ENCODE results near the gene TAF12.
"Not testable (repeated sequence)": the region's sequence is repeated elsewhere in the genome, so short reads cannot be mapped to it uniquely, and the experiment has no call there.

Gene TAF12

DNA sequence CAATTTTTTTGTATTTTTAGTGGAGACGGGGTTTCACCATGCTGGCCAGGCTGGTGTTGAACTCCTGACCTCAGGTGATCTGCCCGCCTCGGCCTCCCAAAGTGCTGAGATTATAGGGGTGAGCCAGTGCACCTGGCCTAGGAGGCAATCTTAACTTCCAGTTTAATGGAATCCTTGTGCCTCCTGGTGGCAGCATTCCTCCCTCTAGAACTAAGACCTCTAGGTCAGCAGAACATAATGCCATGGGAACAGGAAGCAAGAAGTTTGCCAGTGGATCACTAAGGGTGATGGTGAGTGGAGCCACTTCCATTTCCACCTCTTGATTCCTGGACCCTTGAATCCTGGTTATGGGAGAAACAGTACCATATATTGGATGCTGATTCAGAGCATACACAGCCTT, 11.0 kb upstream of the TAF12 start:
- H3K9me2 ChIP-seq (ENCODE audit: low read depth, low read length); H3K27ac ChIP-seq (ENCODE audit: low read depth, low read length, poor library complexity, severe bottlenecking); H3K4me2 ChIP-seq (ENCODE audit: low read length); H3K9me3 ChIP-seq (ENCODE audit: low read length); H3K4me3 ChIP-seq (ENCODE audit: low read depth, low read length, poor library complexity, severe bottlenecking); H3K36me3 ChIP-seq (ENCODE audit: insufficient read depth, low read length); H3K4me1 ChIP-seq (ENCODE audit: insufficient read depth, low read length, severe bottlenecking); H3F3A ChIP-seq (ENCODE audit: insufficient read depth, low read length); H2AFZ ChIP-seq (ENCODE audit: low read length); H3K9ac ChIP-seq (ENCODE audit: low read length); H3K27me3 ChIP-seq (ENCODE audit: insufficient read depth, low read length); H3K79me2 ChIP-seq (ENCODE audit: insufficient read depth, low read length); H4K20me1 ChIP-seq (ENCODE audit: insufficient read depth, low read length): not testable (repeated sequence)
- TF ChIP-seq, protein P1, sequence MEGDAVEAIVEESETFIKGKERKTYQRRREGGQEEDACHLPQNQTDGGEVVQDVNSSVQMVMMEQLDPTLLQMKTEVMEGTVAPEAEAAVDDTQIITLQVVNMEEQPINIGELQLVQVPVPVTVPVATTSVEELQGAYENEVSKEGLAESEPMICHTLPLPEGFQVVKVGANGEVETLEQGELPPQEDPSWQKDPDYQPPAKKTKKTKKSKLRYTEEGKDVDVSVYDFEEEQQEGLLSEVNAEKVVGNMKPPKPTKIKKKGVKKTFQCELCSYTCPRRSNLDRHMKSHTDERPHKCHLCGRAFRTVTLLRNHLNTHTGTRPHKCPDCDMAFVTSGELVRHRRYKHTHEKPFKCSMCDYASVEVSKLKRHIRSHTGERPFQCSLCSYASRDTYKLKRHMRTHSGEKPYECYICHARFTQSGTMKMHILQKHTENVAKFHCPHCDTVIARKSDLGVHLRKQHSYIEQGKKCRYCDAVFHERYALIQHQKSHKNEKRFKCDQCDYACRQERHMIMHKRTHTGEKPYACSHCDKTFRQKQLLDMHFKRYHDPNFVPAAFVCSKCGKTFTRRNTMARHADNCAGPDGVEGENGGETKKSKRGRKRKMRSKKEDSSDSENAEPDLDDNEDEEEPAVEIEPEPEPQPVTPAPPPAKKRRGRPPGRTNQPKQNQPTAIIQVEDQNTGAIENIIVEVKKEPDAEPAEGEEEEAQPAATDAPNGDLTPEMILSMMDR (IDR thresholded peaks at IDR 0.05; ENCODE audit: low read length), result peak; percentile 10; the same call in 1 of the 2 replicates

DNA sequence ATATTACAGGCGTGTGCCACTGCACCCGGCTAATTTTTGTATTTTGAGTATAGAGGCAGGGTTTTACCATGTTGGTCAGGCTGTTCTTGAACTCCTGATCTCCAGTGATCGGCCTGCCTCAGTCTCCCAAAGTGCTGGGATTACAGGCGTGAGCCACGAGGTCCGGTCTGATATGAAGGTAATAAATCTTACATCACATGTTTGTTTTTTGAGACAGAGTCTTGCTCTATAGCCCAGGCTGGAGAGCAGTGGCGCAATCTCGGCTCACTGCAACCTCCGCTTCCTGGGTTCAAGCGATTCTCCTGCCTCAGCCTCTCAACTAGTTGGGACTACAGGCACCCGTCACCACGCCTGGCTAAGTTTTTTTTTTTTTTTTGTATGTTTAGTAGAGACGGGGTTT, 10.2 kb upstream of the TAF12 start:
- not testable (repeated sequence) for H3K36me3 ChIP-seq (ENCODE audit: insufficient read depth, low read length); H3K27me3 ChIP-seq (ENCODE audit: insufficient read depth, low read length); H3K9me2 ChIP-seq (ENCODE audit: low read depth, low read length); H2AFZ ChIP-seq (ENCODE audit: low read length); H3K4me3 ChIP-seq (ENCODE audit: low read depth, low read length, poor library complexity, severe bottlenecking); H3F3A ChIP-seq (ENCODE audit: insufficient read depth, low read length); H3K4me2 ChIP-seq (ENCODE audit: low read length); H4K20me1 ChIP-seq (ENCODE audit: insufficient read depth, low read length); H3K9ac ChIP-seq (ENCODE audit: low read length); H3K27ac ChIP-seq (ENCODE audit: low read depth, low read length, poor library complexity, severe bottlenecking); H3K9me3 ChIP-seq (ENCODE audit: low read length); H3K79me2 ChIP-seq (ENCODE audit: insufficient read depth, low read length)
- peaks cover 13% of the 10 kb centered on the region for H3K4me1 ChIP-seq (ENCODE audit: insufficient read depth, low read length, severe bottlenecking)

DNA sequence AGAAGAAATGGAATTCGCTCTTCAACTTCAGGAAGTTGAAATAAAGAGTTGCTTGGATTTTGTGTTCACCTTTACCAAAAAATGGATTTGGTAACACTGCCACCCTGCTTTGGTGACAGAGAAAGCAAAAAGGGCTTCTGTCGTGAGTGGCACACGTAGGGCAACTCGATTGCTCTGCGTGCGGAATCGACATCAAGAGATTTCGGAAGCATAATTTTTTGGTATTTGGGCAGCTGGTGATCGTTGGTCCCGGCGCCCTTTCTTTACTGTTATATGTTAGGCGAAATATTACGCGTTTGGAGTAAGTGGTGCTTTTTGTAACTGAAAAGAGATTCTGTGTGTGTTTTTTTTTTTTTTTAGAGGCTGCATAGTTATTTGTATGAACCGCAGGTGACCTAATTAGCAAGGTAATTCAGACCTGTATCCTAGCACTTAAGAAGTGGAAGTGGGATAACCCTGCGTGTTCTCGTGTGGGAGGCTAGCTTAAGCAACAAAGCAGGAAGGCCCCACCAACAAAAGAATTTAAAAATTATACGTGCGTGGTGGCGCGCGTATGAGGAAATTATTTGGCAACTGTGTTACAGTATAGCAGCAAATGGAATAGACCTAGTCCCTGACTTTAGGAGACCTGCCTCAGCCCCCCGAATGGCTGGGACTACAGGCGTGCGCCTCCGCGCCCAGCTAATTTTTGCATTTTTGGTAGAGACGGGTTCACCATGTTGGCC, 5.8 kb upstream of the TAF12 start, which contains the start of gene RNU11:
Gene RNU11, plus strand, starts transcription at position 127 of the 725 bp plus-strand sequence.
- peak within 1 kb of the TSS; percentile 76 for H3K4me2 ChIP-seq (ENCODE audit: low read length)
- H3K9ac ChIP-seq (ENCODE audit: low read length), result peak within 1 kb of the TSS; percentile 75
- H3K79me2 ChIP-seq (ENCODE audit: insufficient read depth, low read length), result no peaks in the 10 kb centered on the region
- no peaks in the 10 kb centered on the region for H3K36me3 ChIP-seq (ENCODE audit: insufficient read depth, low read length)
- H3K4me3 ChIP-seq (ENCODE audit: low read depth, low read length, poor library complexity, severe bottlenecking), result peak within 1 kb of the TSS; percentile 55
- H3K27ac ChIP-seq (ENCODE audit: low read depth, low read length, poor library complexity, severe bottlenecking), result peak within 1 kb of the TSS; percentile 97
- H2AFZ ChIP-seq (ENCODE audit: low read length), result no peak within 1 kb of the TSS
- no peaks in the 10 kb centered on the region for H3K9me3 ChIP-seq (ENCODE audit: low read length)
- no peaks in the 10 kb centered on the region for H4K20me1 ChIP-seq (ENCODE audit: insufficient read depth, low read length)
- H3K27me3 ChIP-seq (ENCODE audit: insufficient read depth, low read length), result no peaks in the 10 kb centered on the region
- H3K4me1 ChIP-seq (ENCODE audit: insufficient read depth, low read length, severe bottlenecking), result peaks cover 34% of the 10 kb centered on the region
- no peaks in the 10 kb centered on the region for H3K9me2 ChIP-seq (ENCODE audit: low read depth, low read length)
- no peak for TF ChIP-seq EZH2 (IDR thresholded peaks at IDR 0.05; ENCODE audit: borderline replicate concordance, low read length)
- TF ChIP-seq, protein P1 (IDR thresholded peaks at IDR 0.05; ENCODE audit: low read length), result peak; percentile 19; the same call in 1 of the 2 replicates
- no peaks in the 10 kb centered on the region for H3F3A ChIP-seq (ENCODE audit: insufficient read depth, low read length)

DNA sequence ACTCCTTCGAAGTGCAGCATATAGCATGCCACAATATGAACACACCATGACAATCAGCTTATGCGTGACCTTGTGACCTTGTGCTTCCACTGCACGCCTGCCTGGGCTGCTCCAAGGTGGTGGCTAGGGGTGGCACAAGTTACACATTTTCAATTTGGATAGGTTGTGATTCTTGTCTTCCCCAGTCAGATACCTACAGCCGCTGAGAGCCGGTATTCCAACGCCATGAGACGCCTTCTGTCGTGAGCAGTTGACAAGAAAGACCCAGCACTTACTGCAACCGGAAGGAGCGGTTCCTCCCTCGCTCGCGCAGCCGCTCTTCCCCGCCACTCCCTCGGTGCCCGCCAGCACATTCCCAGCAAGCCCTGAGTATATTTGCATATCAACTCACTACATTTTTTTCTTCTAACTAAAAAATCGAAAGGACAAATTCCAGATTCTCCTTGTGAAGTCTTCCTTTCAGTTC, 5.2 kb upstream of the TAF12 start:
- TF ChIP-seq, protein P1 (IDR thresholded peaks at IDR 0.05; ENCODE audit: low read length), result no peak
- no peak for TF ChIP-seq EZH2 (IDR thresholded peaks at IDR 0.05; ENCODE audit: borderline replicate concordance, low read length)
- H3F3A ChIP-seq (ENCODE audit: insufficient read depth, low read length), result no peaks in the 10 kb centered on the region
- H3K27me3 ChIP-seq (ENCODE audit: insufficient read depth, low read length), result no peaks in the 10 kb centered on the region
- H3K79me2 ChIP-seq (ENCODE audit: insufficient read depth, low read length), result no peaks in the 10 kb centered on the region
- H3K9ac ChIP-seq (ENCODE audit: low read length), result peak overlapping the region; percentile 75
- H4K20me1 ChIP-seq (ENCODE audit: insufficient read depth, low read length), result no peaks in the 10 kb centered on the region
- H2AFZ ChIP-seq (ENCODE audit: low read length), result no peak overlapping the region
- H3K9me3 ChIP-seq (ENCODE audit: low read length), result no peaks in the 10 kb centered on the region
- H3K9me2 ChIP-seq (ENCODE audit: low read depth, low read length), result no peaks in the 10 kb centered on the region
- H3K36me3 ChIP-seq (ENCODE audit: insufficient read depth, low read length), result no peaks in the 10 kb centered on the region
- peaks cover 38% of the 10 kb centered on the region for H3K4me1 ChIP-seq (ENCODE audit: insufficient read depth, low read length, severe bottlenecking)
- peak overlapping the region; percentile 76 for H3K4me2 ChIP-seq (ENCODE audit: low read length)
- H3K27ac ChIP-seq (ENCODE audit: low read depth, low read length, poor library complexity, severe bottlenecking), result peak overlapping the region; percentile 97
- peak overlapping the region; percentile 55 for H3K4me3 ChIP-seq (ENCODE audit: low read depth, low read length, poor library complexity, severe bottlenecking)
